COR-L47 (cell line): ENCODE results near the gene UBA6.

Experiments used
- DNase-seq: peaks from one replicate; lab custom pipeline; 2025; lab: John Stamatoyannopoulos, UW

The UBA6 gene

GRCh38 chr4:67576059-67576466 is 124.9 kb downstream of the UBA6 start:
- DNase-seq: no peak

DNA sequence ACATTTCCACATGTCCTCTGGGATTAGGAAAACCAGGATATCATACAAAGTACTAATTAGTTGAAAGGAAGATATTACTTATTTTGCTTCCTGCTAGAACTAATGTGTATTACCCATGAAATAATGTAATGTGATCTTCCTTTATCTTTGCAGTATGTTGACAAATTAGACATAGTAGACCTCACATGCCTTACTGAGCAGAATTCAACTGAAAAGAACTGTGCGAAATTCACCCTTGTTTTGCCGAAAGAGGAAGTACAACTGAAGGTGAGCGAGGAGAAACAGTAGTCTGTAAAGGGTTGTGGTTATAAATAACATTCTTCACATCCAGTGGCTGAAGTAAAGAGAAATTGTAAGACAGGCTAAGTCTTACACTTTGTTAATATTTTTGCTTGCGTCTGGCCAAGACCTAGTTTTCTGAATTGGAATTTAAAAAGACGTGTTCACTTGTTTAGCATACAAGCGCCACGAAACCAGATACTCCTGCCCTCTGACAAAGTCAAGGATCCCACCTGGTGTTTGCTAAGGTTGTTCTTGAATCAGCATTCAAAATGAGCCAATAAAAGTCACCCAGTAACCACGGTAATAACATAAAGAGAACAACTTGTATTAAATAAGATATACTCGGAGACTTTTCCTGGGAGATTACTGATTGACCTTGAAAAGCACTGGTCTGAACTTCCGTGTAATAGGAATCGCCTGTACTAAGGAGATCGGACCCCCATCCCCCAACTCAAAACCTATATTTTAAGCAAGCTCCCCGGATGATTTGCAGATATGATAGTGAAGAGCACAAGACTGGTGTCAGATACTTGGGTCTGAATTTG is 125.5 kb downstream of the UBA6 start:
- no peak for DNase-seq

- no peak for DNase-seq
Observed at GRCh38 chr4:67573193-67573592, 127.8 kb downstream of the UBA6 start.

DNA sequence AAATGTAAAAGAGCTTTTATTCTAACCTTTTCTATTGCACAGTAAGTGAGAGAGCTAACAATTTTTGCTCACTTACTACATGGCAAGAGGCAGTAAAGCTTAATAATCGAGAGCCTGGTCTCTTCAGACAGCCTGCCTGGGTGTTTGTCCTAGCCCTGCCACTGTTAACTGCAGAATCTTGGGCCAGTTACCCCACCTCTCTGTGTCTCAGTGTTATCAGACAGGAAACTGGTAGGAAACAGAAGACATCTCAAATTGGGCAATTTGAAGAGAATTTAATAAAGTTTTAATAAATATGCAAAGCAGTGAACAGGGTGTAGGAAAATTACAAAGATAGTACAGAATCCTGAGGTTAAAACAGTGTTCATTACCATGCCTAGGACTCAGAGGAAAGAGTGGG is 129.0 kb downstream of the UBA6 start:
- DNase-seq: no peak

GRCh38 chr4:67570537-67570936 is 130.4 kb downstream of the UBA6 start:
- DNase-seq: no peak

DNA sequence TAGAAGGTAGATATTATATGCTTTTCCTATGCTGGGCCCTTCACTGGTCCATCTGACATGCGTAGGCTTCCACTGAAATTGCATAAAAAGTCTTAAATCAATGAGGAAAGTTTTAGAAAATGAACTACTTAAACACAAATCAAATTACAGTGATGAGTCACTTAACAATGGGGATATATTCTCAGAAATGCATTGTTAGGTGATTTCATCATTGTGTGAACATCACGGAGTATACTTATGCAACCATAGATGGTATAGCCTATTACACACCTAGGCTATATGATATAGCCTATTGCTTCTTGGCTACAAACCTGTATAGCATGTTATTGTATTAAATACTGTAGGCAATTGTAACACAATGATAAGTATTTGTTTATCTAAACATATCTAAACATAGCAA is 132.1 kb downstream of the UBA6 start:
- DNase-seq: no peak

- DNase-seq: no peak
Observed at GRCh38 chr4:67566335-67566734, 134.6 kb downstream of the UBA6 start.

GRCh38 chr4:67565284-67565683 is 135.7 kb downstream of the UBA6 start:
- DNase-seq: no peak
